NCI-H748 (cell line): ENCODE results near the gene RAD18.

Source experiments
- DNase-seq: peaks from one replicate; lab custom pipeline; 2025; ENCODE audit not compliant: unreplicated experiment; lab: John Stamatoyannopoulos, UW

RAD18 gene

DNA sequence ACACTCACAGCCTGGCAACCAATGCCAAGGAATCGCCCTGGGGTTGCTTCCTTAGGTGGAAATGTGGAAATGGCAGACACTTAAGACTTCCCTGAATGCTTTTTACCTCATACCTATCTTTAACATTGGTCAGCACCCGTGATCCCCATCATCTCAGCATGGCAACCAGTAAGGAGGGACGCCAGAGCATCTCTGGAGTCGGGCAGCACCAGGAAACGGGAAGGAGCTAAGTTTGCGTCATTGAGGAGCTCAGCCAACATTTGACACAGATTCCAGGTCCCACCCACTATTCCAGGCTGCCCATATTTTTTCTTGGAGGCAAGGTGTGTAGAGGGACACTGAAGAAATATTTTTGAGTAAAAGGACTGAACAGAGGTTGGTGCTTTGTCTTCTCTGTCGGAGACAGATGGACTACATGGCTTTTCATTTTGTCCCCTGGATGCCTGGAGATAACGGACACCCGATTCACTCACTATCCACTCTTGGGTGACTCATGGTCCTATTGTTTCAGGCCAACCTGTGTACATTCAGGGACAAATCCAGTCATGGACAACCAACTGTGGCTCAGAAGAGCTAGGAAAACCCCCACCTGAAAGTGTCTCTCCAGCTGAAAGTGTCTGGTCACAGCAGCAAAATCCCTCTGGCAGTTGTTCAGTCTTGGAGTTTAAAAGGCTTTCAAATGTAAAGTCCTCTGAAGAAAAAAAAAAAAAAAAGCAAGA is 123.5 kb downstream of the RAD18 start:
- no peak for DNase-seq

DNA sequence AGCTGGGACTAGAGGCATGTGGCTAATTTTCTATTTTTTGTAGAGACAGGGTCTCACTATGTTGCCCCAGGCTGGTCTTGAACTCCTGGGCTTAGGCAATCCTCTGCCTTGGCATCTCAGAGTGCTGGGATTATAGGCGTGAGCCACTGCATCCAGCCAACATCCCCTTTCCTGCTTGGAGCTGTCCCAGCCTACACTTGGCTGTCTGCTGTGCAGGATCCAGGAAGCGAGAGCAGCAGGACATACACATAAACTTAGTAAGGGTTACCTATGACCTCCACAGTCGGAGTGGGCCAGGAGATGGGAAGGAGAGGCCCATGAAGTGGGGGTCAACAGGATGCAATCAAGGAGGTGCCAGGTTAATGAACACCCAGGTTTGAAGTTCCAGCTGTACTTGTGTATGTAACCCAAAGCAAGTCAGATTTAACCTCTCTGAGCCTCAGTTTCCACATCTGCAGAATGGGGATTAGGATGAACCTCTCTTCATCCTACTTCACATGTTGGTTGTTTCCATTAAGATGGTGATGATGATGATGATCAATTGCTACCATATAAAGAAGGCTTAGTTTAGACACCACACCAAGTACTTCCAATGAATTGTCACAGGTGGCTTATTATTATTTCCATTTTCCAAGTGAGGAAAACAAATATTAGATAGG is 124.4 kb downstream of the RAD18 start:
- no peak for DNase-seq

DNA sequence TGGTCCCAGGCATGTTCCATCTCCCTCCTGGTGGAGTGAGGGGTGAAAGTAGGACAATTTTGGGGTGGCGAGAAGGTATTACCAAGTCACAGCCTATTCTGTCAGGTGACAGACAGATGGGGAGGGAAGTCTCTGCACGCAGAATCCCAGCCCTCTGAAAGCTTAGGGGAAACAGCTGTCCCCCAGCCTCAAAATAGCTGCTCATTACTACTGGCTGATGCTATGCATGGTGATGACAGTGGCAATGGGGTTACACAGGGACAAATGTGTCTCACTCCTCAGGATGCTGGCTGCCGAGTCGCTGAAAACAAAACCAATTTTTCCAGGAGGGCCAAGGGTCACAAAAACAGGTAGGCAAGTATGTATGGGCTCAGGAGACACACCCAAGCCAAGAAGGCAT is 125.0 kb downstream of the RAD18 start:
- DNase-seq, result no peak

- no peak for DNase-seq
Measured at GRCh38 chr3:8837162-8837561, 126.1 kb downstream of the RAD18 start.

GRCh38 chr3:8836096-8836495 is 127.2 kb downstream of the RAD18 start:
- no peak for DNase-seq

DNA sequence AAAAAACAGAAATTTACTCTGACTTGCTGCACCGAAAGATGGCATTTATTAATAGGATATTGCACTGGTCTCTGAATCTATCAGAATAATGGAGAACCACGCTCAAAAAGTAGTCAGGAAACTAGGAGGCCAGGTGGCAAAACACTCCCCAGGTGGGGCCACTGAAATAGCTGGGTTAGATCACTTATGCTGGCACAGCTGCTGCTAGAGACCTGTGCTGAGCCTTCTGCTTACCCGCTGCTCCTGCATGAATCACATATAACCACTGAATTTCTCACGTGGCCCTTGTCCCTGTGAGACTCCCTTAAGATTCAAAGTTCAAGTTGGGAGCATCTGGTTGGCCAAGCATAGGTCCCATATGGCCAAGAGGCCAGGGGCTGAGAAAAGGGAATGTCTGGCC is 127.9 kb downstream of the RAD18 start:
- DNase-seq, result no peak

DNA sequence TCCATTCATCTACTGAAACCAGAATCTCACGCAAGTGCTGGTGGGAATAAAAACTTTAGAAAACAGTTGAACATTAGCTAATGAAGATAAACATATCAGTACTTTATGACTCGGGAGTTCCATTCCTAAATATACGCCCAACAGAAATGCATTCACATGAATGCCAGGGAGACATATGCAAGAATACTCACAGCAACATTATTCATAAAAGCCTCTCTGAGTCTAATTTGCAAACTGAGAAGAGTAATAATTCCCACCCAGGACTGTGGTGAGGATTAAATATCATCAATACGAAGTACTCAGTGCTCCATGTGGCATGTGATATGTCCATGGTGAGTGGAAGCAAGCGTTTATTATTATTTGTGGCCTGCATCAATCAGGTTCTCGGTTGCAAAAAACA is 128.3 kb downstream of the RAD18 start:
- DNase-seq, result no peak

DNA sequence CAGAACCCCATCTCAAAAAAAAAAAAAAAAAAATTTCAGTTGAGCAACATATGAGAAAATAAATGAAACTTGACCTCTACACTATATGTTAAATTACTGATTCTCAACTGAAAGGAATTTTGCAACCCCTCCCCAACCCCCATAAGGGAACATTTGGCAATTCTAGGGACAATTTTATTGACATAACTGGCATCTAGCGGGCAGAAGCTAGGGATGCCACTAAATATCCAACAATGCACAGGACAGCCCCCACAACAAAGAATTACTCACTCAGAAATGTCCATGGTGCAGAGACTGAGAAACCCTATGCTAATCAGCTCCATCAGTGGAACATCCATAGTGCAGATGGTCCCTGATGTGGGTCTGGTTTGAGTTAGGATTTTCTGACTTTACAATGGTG is 135.6 kb downstream of the RAD18 start:
- DNase-seq, result no peak
